ENCODE results near the gene TINCR. TPM values are rescaled to one million over a fixed set of nuclear protein-coding genes. Genes with fewer than 3 reads are reported as not detected.

Gene TINCR
- total RNA-seq, 2 experiments from 2014 or later: 0.60 to 1.2 TPM

GRCh38 chr19:5533257-5533656 is 34.5 kb downstream of the TINCR start:
- intact Hi-C loops (cut with micrococcal nuclease; ENCODE audit: unreplicated experiment): no loop called here
- ChIA-PET CTCF (ENCODE audit: unreplicated experiment) (no interaction called here), POLR2A (no interaction called here)
- Histone ChIP-seq H3K4me3 (ENCODE audit: low read depth, low read length, poor library complexity, severe bottlenecking) (no peak overlapping the region), H2AFZ (ENCODE audit: low read length) (no peak overlapping the region), H3K4me1 (ENCODE audit: insufficient read depth, low read length, poor library complexity, severe bottlenecking) (no peaks in the 10 kb centered on the region), H3K36me3 (ENCODE audit: insufficient read depth, low read length) (no peaks in the 10 kb centered on the region), H3K4me2 (ENCODE audit: low read length) (no peak overlapping the region), H4K20me1 (ENCODE audit: insufficient read depth, low read length) (no peaks in the 10 kb centered on the region), H3K27ac (ENCODE audit: low read depth, low read length, poor library complexity, severe bottlenecking) (no peak overlapping the region), H3K9me3 (ENCODE audit: low read length) (peaks cover 10% of the 10 kb centered on the region), H3K9me2 (ENCODE audit: insufficient read depth, low read length) (no peaks in the 10 kb centered on the region), H3K79me2 (ENCODE audit: insufficient read depth, low read depth, low read length) (no peaks in the 10 kb centered on the region)
- no TSS peak for BruUV-seq (replicated peaks)
- no peak for TF ChIP-seq EZH2phosphoT487 (IDR thresholded peaks at IDR 0.05; ENCODE audit: borderline replicate concordance, low read depth, low read length)
- no peak for TF ChIP-seq CTCF (conservative IDR thresholded peaks at IDR 0.05; ENCODE audit: low read length)
- DNase-seq (ENCODE audit: low spot score): no peak

- Histone ChIP-seq H3K9me2 (ENCODE audit: insufficient read depth, low read length) (no peaks in the 10 kb centered on the region), H3K4me3 (ENCODE audit: low read depth, low read length, poor library complexity, severe bottlenecking) (no peak overlapping the region), H3K79me2 (ENCODE audit: insufficient read depth, low read depth, low read length) (no peaks in the 10 kb centered on the region), H2AFZ (ENCODE audit: low read length) (no peak overlapping the region), H3K4me1 (ENCODE audit: insufficient read depth, low read length, poor library complexity, severe bottlenecking) (no peaks in the 10 kb centered on the region), H3K9me3 (ENCODE audit: low read length) (peaks cover 10% of the 10 kb centered on the region), H3K4me2 (ENCODE audit: low read length) (no peak overlapping the region), H3K36me3 (ENCODE audit: insufficient read depth, low read length) (no peaks in the 10 kb centered on the region), H4K20me1 (ENCODE audit: insufficient read depth, low read length) (no peaks in the 10 kb centered on the region), H3K27ac (ENCODE audit: low read depth, low read length, poor library complexity, severe bottlenecking) (no peak overlapping the region)
- CTCF ChIA-PET (ENCODE audit: unreplicated experiment): no interaction called here
- POLR2A ChIA-PET: no interaction called here
- DNase-seq (ENCODE audit: low spot score): no peak
- no TSS peak for BruUV-seq (replicated peaks)
- no peak for TF ChIP-seq CTCF (conservative IDR thresholded peaks at IDR 0.05; ENCODE audit: low read length)
- TF ChIP-seq EZH2phosphoT487 (IDR thresholded peaks at IDR 0.05; ENCODE audit: borderline replicate concordance, low read depth, low read length): no peak
- intact Hi-C loops (cut with micrococcal nuclease; ENCODE audit: unreplicated experiment): no loop called here
Measured at GRCh38 chr19:5530701-5531100, 37.1 kb downstream of the TINCR start.

- ChIA-PET CTCF (ENCODE audit: unreplicated experiment) (interaction anchor here (0.6 kb wide), 1 partner anchor 60 kb away, joined by 4 read pairs; no protein-coding TSS in a partner anchor), POLR2A (no interaction called here)
- H3K4me3 ChIP-seq (ENCODE audit: low read depth, low read length, poor library complexity, severe bottlenecking): no peak overlapping the region
- no peaks in the 10 kb centered on the region for H3K36me3 ChIP-seq (ENCODE audit: insufficient read depth, low read length)
- H3K4me2 ChIP-seq (ENCODE audit: low read length): no peak overlapping the region
- H3K79me2 ChIP-seq (ENCODE audit: insufficient read depth, low read depth, low read length): no peaks in the 10 kb centered on the region
- TF ChIP-seq CTCF (conservative IDR thresholded peaks at IDR 0.05; ENCODE audit: low read length): no peak
- TF ChIP-seq EZH2phosphoT487 (IDR thresholded peaks at IDR 0.05; ENCODE audit: borderline replicate concordance, low read depth, low read length): no peak
- no peaks in the 10 kb centered on the region for H3K9me3 ChIP-seq (ENCODE audit: low read length)
- intact Hi-C loops (cut with micrococcal nuclease; ENCODE audit: unreplicated experiment): no loop called here
- no peak overlapping the region for H2AFZ ChIP-seq (ENCODE audit: low read length)
- no peak for DNase-seq (ENCODE audit: low spot score)
- H3K4me1 ChIP-seq (ENCODE audit: insufficient read depth, low read length, poor library complexity, severe bottlenecking): no peaks in the 10 kb centered on the region
- no TSS peak for BruUV-seq (replicated peaks)
- no peaks in the 10 kb centered on the region for H3K9me2 ChIP-seq (ENCODE audit: insufficient read depth, low read length)
- H4K20me1 ChIP-seq (ENCODE audit: insufficient read depth, low read length): no peaks in the 10 kb centered on the region
- H3K27ac ChIP-seq (ENCODE audit: low read depth, low read length, poor library complexity, severe bottlenecking): no peak overlapping the region
Measured at GRCh38 chr19:5526691-5527090, 41.1 kb downstream of the TINCR start.

Measured in OCI-LY7 (cell line).